ENCODE measurements around the gene POLRMT.

The POLRMT gene

GRCh38 chr19:596263-596655 is 37.1 kb downstream of the POLRMT start:
- H3K27ac Mint-ChIP-seq: no peak overlapping the region
- H3K4me1 Mint-ChIP-seq (ENCODE audit: low read depth): no peaks in the 10 kb centered on the region
- no peaks in the 10 kb centered on the region for H3K9me3 Mint-ChIP-seq
- H3K36me3 Mint-ChIP-seq (ENCODE audit: low read depth): no peaks in the 10 kb centered on the region
- H3K27me3 Mint-ChIP-seq (ENCODE audit: low read depth): peaks cover 12% of the 10 kb centered on the region
- no peak overlapping the region for H3K4me3 Mint-ChIP-seq
- DNase-seq (ENCODE audit: low spot score): no peak

GRCh38 chr19:595326-596262 is 37.7 kb downstream of the POLRMT start:
- H3K27ac Mint-ChIP-seq: no peak overlapping the region
- no peak for DNase-seq (ENCODE audit: low spot score)
- no peaks in the 10 kb centered on the region for H3K36me3 Mint-ChIP-seq (ENCODE audit: low read depth)
- no peaks in the 10 kb centered on the region for H3K4me1 Mint-ChIP-seq (ENCODE audit: low read depth)
- H3K4me3 Mint-ChIP-seq: no peak overlapping the region
- H3K27me3 Mint-ChIP-seq (ENCODE audit: low read depth): peaks cover 14% of the 10 kb centered on the region
- H3K9me3 Mint-ChIP-seq: no peaks in the 10 kb centered on the region

- Mint-ChIP-seq H3K27me3 (ENCODE audit: low read depth) (peaks cover 16% of the 10 kb centered on the region), H3K36me3 (ENCODE audit: low read depth) (no peaks in the 10 kb centered on the region), H3K9me3 (no peaks in the 10 kb centered on the region), H3K4me3 (no peak overlapping the region), H3K4me1 (ENCODE audit: low read depth) (no peaks in the 10 kb centered on the region), H3K27ac (no peak overlapping the region)
- no peak for DNase-seq (ENCODE audit: low spot score)
These were observed 39.0 kb downstream of the POLRMT start for GRCh38 chr19:594265-594870.

DNA sequence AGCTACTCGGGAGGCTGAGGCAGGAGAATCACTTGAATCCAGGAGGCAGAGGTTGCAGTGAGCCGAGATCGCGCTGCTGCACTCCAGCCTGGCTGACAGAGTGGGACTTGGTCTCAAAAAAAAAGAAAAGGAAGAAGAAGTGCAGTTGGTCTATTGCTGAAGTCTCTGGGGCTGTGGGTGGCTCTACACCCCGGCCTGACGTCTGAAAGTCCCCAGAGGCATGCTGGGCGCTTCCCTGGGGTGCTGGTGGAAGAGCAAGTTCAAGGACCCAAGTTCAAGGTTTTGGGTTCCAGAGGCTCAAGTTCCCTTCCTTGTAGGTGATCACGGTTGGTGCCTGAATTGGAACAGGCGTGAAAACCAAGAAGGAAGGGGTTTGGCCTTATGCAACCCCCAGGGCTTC is 39.8 kb downstream of the POLRMT start:
- H3K27me3 Mint-ChIP-seq (ENCODE audit: low read depth): peaks cover 23% of the 10 kb centered on the region
- H3K4me1 Mint-ChIP-seq (ENCODE audit: low read depth): no peaks in the 10 kb centered on the region
- H3K36me3 Mint-ChIP-seq (ENCODE audit: low read depth): no peaks in the 10 kb centered on the region
- no peaks in the 10 kb centered on the region for H3K9me3 Mint-ChIP-seq
- no peak overlapping the region for H3K4me3 Mint-ChIP-seq
- no peak for DNase-seq (ENCODE audit: low spot score)
- no peak overlapping the region for H3K27ac Mint-ChIP-seq

DNA sequence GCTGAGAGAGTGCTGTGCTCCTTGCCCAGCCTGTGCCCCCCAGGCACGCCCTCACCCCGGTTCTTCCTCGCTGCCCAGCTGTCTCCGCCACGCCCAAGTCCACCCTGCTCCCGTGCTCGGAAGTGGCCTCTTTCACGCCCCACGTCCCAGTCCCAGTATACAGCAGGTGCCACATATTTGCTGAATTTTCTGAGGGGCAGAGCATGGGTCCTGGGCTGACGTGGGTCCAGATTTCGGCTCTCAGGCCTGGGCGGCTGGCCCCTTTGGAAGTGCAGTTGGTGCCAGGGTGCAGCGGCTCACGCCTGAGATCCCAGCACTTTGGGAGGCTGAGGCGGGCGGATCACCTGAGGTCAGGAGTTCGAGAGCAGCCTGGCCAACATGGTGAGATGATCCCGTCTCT is 40.3 kb downstream of the POLRMT start:
- Mint-ChIP-seq H3K27me3 (ENCODE audit: low read depth) (peaks cover 26% of the 10 kb centered on the region), H3K4me3 (no peak overlapping the region), H3K36me3 (ENCODE audit: low read depth) (no peaks in the 10 kb centered on the region), H3K9me3 (no peaks in the 10 kb centered on the region), H3K4me1 (ENCODE audit: low read depth) (no peaks in the 10 kb centered on the region), H3K27ac (no peak overlapping the region)
- DNase-seq (ENCODE audit: low spot score): no peak

GRCh38 chr19:592101-592500 is 41.2 kb downstream of the POLRMT start:
- Mint-ChIP-seq H3K4me3 (no peak overlapping the region), H3K27me3 (ENCODE audit: low read depth) (peaks cover 27% of the 10 kb centered on the region), H3K27ac (no peak overlapping the region), H3K4me1 (ENCODE audit: low read depth) (no peaks in the 10 kb centered on the region), H3K36me3 (ENCODE audit: low read depth) (no peaks in the 10 kb centered on the region), H3K9me3 (no peaks in the 10 kb centered on the region)
- no peak for DNase-seq (ENCODE audit: low spot score)

DNA sequence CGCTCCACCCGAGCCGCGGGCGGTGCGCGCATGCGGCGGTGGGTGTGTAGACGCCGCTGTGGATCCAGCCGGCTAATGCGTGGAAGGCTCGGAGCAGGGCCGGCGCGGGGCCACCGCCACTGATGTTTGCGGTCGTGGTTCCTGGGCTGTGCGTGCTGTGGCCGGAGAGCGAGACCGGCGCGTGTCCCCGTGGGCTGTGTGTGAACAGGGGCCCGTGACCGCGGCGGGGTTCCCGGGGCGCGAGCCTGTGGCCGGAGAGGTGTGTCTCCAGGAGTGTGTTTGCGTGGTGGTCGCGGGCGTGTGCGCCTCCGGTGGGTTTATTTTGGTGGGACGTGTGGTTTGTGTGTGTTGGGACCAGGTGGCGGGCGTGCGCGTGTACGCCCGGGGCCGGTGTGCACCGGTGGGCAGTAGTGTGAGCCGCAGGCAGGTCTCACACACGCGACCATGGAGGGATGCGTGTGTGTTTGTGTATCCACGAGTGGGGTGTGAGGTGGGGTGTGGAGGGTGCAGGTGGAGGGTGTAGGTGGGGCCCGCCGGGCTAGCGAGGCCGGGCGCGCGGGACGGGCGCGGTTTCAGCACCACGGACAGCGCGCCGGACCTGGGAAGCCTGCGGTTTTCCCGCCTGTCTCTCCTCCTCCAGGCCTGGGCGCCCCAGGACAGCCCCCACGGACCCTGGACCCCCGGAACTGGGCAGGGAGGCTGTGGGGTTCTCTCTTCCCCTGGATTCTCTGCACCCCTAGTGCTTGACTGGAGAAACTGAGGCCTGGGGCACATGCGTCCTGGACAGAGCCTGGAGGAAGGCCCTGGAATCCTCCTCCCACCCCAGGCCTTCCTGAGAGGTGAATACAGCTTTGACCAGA is 42.0 kb downstream of the POLRMT start:
- Mint-ChIP-seq H3K27me3 (ENCODE audit: low read depth) (peaks cover 27% of the 10 kb centered on the region), H3K4me3 (no peak overlapping the region), H3K27ac (no peak overlapping the region), H3K9me3 (no peaks in the 10 kb centered on the region), H3K36me3 (ENCODE audit: low read depth) (no peaks in the 10 kb centered on the region), H3K4me1 (ENCODE audit: low read depth) (no peaks in the 10 kb centered on the region)
- DNase-seq (ENCODE audit: low spot score): no peak

DNA sequence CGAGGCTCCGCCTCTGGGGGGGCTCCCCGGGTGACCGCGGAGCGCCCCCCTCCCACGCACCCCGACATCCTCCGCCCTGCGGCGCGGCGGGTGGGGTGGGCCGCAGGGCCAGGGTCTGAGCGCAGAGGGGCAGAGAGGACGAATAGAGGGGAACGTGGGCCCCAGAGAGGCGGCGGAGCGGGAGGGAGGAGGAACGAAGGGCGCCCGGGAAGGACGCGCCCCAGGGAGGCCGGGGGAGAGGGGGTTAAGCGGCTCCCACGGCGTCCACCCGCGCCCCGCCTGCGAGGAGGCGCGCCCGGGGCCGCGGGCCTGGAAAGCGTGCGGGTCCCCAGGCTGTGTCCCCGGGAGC is 42.6 kb downstream of the POLRMT start:
- H3K4me3 Mint-ChIP-seq: no peak overlapping the region
- no peaks in the 10 kb centered on the region for H3K4me1 Mint-ChIP-seq (ENCODE audit: low read depth)
- no peaks in the 10 kb centered on the region for H3K36me3 Mint-ChIP-seq (ENCODE audit: low read depth)
- H3K9me3 Mint-ChIP-seq: no peaks in the 10 kb centered on the region
- no peak overlapping the region for H3K27ac Mint-ChIP-seq
- DNase-seq (ENCODE audit: low spot score): no peak
- H3K27me3 Mint-ChIP-seq (ENCODE audit: low read depth): peaks cover 27% of the 10 kb centered on the region

GRCh38 chr19:590396-590745 is 43.0 kb downstream of the POLRMT start:
- peaks cover 27% of the 10 kb centered on the region for H3K27me3 Mint-ChIP-seq (ENCODE audit: low read depth)
- no peak for DNase-seq (ENCODE audit: low spot score)
- no peak overlapping the region for H3K4me3 Mint-ChIP-seq
- no peaks in the 10 kb centered on the region for H3K36me3 Mint-ChIP-seq (ENCODE audit: low read depth)
- no peaks in the 10 kb centered on the region for H3K4me1 Mint-ChIP-seq (ENCODE audit: low read depth)
- H3K27ac Mint-ChIP-seq: no peak overlapping the region
- H3K9me3 Mint-ChIP-seq: no peaks in the 10 kb centered on the region

- no peak within 1 kb of the TSS for H3K4me3 Mint-ChIP-seq
- DNase-seq (ENCODE audit: low spot score): no peak
- no peak within 1 kb of the TSS for H3K27ac Mint-ChIP-seq
- no peaks in the 10 kb centered on the region for H3K9me3 Mint-ChIP-seq
- no peaks in the 10 kb centered on the region for H3K4me1 Mint-ChIP-seq (ENCODE audit: low read depth)
- peaks cover 27% of the 10 kb centered on the region for H3K27me3 Mint-ChIP-seq (ENCODE audit: low read depth)
- no peaks in the 10 kb centered on the region for H3K36me3 Mint-ChIP-seq (ENCODE audit: low read depth)
These were observed 43.5 kb downstream of the POLRMT start, which contains the start of gene HCN2 for GRCh38 chr19:589693-590395. TSS of gene HCN2 (plus strand) at chr19:589881. CDS start at chr19:589946, 65 bp downstream.

DNA sequence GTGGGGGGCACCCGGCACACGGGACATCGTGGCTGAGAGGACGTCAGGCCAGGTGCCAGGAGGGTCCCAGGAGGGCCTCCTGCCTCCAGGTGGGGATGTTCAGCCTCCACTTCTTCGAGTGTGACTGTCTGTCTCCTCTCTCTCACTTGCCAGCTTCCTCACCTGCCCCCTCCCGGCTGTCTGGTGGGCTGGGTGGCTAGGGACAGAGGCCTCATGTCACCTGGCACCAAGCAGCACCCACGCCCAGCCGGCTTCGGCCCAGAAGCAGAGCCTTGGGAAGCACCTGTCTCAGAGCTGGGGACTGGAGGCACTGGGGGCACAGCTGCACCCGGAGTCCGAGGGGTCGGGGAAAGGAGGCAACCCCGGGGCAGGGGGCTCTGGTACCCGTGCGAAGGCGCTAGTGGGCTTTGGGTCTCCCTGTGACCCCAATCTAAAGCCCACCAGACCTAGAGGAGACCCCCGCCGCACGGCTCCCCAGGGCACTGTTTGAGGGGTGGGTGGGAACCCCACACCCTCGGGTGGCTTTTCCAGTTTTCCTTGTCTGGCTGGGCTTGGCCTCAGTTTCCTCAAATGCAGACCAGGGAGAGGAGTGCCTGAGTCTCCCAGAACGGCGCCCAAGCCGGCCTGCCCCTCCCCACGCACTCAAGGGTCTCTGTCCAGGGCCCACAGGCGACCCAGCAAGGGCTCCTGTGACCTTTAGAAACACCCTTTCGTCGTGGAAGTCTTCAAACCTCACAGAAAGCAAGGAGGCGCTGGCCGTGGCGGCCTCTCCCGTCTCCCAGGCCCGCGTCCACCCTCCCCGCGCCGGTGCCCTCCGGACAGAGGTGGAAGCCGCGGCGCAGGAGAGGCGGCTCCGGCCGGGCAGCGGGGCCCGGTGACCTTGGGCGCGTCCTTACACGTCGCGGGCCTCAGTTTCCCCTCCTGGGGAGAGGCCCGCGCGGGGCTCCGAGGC is 44.3 kb downstream of the POLRMT start:
- Mint-ChIP-seq H3K27ac (no peak overlapping the region), H3K4me3 (no peak overlapping the region), H3K4me1 (ENCODE audit: low read depth) (peaks cover under 1% of the 10 kb centered on the region), H3K36me3 (ENCODE audit: low read depth) (no peaks in the 10 kb centered on the region), H3K27me3 (ENCODE audit: low read depth) (peaks cover 27% of the 10 kb centered on the region), H3K9me3 (no peaks in the 10 kb centered on the region)
- DNase-seq (ENCODE audit: low spot score): no peak

DNA sequence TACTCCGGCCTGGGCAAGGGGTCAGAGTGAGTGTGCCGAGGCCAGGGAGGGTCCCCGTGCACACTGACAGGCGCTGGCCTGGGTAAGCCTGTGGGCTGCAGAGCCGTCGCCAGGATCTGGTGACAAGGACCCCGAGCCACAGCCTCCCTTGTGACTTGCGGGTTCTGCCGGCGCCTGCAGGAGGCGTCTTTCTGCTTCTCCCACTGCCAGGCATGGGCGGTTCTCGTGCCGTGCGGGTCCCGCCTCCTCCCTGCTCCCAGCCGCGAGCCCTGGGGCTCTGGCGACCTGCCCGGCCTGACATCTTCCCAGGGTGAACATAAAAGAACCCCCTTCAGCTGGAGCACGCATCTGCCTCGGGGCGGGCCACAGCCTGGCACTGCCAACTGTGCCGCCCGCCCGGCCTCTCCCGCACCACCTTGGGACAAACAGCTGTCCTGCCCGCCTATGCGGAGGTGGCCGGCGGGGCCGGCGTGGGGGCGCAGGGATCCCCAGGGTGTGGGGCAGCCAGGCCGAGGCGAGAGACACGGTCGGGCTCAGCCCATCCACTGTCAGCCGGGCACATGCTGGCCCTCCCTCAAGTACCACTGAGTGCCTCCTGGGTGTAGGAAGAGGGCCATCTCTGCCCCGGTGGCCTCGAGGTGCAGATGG is 45.1 kb downstream of the POLRMT start:
- H3K36me3 Mint-ChIP-seq (ENCODE audit: low read depth): no peaks in the 10 kb centered on the region
- H3K4me1 Mint-ChIP-seq (ENCODE audit: low read depth): peaks cover 2% of the 10 kb centered on the region
- no peaks in the 10 kb centered on the region for H3K9me3 Mint-ChIP-seq
- H3K27me3 Mint-ChIP-seq (ENCODE audit: low read depth): peaks cover 22% of the 10 kb centered on the region
- no peak overlapping the region for H3K4me3 Mint-ChIP-seq
- no peak overlapping the region for H3K27ac Mint-ChIP-seq
- peak; percentile 58 for DNase-seq (ENCODE audit: low spot score)
